Skeletal muscle tissue (tissue), 4 donors: ENCODE data around the gene ITPKC. TPM values are rescaled to one million over a fixed set of nuclear protein-coding genes. Genes with fewer than 3 reads are reported as not detected.

ENCODE experiments used
- H3K27ac ChIP-seq: one replicate; pipeline ENCODE4 v1.7.0; 2013; ENCODE audit warnings: mild to moderate bottlenecking, low read depth, low read length, inconsistent platforms
- H3K27me3 ChIP-seq, 3 donors: one replicate each; pipeline ENCODE4 v1.7.0; 2013; ENCODE audit warnings: low read length in 3 of 3; ENCODE audit not compliant: control insufficient read depth in 3 of 3, insufficient read depth in 3 of 3
- H3K36me3 ChIP-seq, 3 donors: one replicate each; pipeline ENCODE4 v1.7.0; 2013; ENCODE audit warnings: low read length in 3 of 3; ENCODE audit not compliant: control insufficient read depth in 3 of 3, insufficient read depth in 3 of 3
- H3K4me1 ChIP-seq, 3 donors: one replicate each; pipeline ENCODE4 v1.7.0; 2013; ENCODE audit warnings: low read length in 3 of 3, mild to moderate bottlenecking in 3 of 3; ENCODE audit not compliant: control insufficient read depth in 3 of 3, insufficient read depth in 3 of 3
- H3K4me3 ChIP-seq, 3 donors: one replicate each; pipeline ENCODE4 v1.7.0; 2013; ENCODE audit warnings: low read length in 3 of 3
- H3K9ac ChIP-seq, 3 donors: one replicate each; pipeline ENCODE4 v1.7.0; 2013; ENCODE audit warnings: low read length in 3 of 3, mild to moderate bottlenecking in 3 of 3, moderate library complexity in 2 of 3, low read depth in 1 of 3
- H3K9me3 ChIP-seq, 3 donors: one replicate each; pipeline ENCODE4 v1.7.0; 2013; ENCODE audit warnings: low read length in 3 of 3; ENCODE audit not compliant: control insufficient read depth in 3 of 3
- total RNA-seq: library from RNA; depleted of rRNA; stranded (reverse); fragments of >200 nt; gene quantifications from one replicate; pipeline ENCODE4 v1.2.3, GENCODE V29; 2014
- donor health status: Osteomylitis.

Gene ITPKC
- total RNA-seq, 1 donor from 2014 or later, result 6.8 TPM

- Histone ChIP-seq H3K9ac (peak overlapping the region in 1 of 3 donors; percentile 76), H3K27ac (peak overlapping the region; percentile 96), H3K36me3 (peaks cover 4 to 18% (median 16%) of the 10 kb centered on the region in 3 donors), H3K4me3 (peak overlapping the region in 1 of 3 donors; percentile 76), H3K27me3 (no peaks in the 10 kb centered on the region), H3K4me1 (peaks cover 36 to 40% (median 36%) of the 10 kb centered on the region in 3 donors), H3K9me3 (no peaks in the 10 kb centered on the region)
These were observed 3.0 kb upstream of the ITPKC start for GRCh38 chr19:40713939-40714338.

- H3K27ac ChIP-seq, result peak overlapping the region; percentile 96
- peaks cover 3 to 16% (median 10%) of the 10 kb centered on the region in 3 donors for H3K36me3 ChIP-seq
- H3K9ac ChIP-seq, result peak overlapping the region; percentile 94 to 99 (median 94)
- no peaks in the 10 kb centered on the region for H3K27me3 ChIP-seq
- H3K4me1 ChIP-seq, result peaks cover 41 to 47% (median 43%) of the 10 kb centered on the region in 3 donors
- no peaks in the 10 kb centered on the region for H3K9me3 ChIP-seq
- peak overlapping the region; percentile 76 to 96 (median 91) for H3K4me3 ChIP-seq
These were observed 2.2 kb upstream of the ITPKC start for GRCh38 chr19:40714441-40715299.

DNA sequence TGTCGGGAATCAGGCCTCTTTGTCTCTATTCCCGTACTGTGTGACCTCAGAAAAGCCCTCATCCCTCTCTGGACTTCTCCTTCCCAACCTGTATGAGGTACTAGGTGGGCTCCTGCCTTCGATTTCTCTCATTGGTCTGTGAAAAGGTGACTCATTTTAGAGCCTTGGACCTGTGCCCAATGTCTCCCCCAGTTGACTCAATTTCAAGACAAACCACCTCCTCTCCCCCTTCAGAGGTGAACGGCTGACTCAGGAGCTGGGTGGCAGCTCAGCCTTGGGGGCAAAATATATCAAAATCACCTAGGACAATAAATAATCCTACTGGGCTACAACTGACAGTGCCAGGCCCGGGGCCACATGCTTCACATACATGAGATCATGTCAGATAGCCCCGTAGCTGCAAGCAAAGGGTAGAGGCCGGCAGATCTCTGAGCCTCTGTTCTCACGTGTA is 856 bp upstream of the ITPKC start:
- peaks cover 44 to 59% (median 55%) of the 10 kb centered on the region in 3 donors for H3K4me1 ChIP-seq
- H3K27me3 ChIP-seq, result no peaks in the 10 kb centered on the region
- no peaks in the 10 kb centered on the region for H3K9me3 ChIP-seq
- H3K36me3 ChIP-seq, result peaks cover 0 to 7% (median 6%) of the 10 kb centered on the region in 3 donors
- H3K9ac ChIP-seq, result peak overlapping the region; percentile 94 to 99 (median 94)
- H3K27ac ChIP-seq, result peak overlapping the region; percentile 96
- peak overlapping the region; percentile 76 to 96 (median 91) for H3K4me3 ChIP-seq

- Histone ChIP-seq H3K27ac (peak overlapping the region; percentile 96), H3K9me3 (no peaks in the 10 kb centered on the region), H3K27me3 (no peaks in the 10 kb centered on the region), H3K4me1 (peaks cover 46 to 61% (median 57%) of the 10 kb centered on the region in 3 donors), H3K4me3 (peak overlapping the region; percentile 76 to 96 (median 91)), H3K9ac (peak overlapping the region; percentile 94 to 99 (median 94)), H3K36me3 (peaks cover 0 to 4% (median 4%) of the 10 kb centered on the region in 3 donors)
These were observed 490 bp downstream of the ITPKC start for GRCh38 chr19:40717325-40717879.

DNA sequence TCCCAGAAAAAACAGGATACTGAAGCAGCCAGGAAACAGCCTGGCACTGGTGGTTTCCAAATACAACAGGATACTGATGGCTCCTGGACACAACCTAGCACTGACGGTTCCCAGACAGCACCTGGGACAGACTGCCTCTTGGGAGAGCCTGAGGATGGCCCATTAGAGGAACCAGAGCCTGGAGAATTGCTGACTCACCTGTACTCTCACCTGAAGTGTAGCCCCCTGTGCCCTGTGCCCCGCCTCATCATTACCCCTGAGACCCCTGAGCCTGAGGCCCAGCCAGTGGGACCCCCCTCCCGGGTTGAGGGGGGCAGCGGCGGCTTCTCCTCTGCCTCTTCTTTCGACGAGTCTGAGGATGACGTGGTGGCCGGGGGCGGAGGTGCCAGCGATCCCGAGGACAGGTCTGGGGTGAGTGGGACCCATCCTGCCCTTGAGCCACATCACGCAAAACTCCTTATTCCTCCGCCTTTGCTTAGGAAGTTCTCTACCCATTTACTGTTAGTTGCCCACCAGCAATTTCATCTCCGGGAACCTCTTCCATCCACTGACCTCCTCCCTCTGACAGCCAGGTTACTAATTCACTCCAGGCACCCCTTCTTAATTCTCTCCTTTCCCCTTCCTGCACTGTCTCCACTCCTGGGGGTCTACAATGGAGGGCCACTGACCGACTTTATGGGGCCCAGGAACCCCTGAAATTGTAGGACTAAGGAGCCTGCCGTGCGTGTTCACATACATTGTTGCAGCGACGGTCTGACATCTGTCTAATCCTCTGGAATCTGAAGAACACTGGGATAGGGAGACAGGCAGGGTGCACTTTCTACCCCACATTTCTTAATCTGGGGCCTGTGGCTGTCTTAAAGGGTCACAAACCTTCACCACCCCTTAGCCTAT is 1.2 kb downstream of the ITPKC start:
- peak overlapping the region; percentile 94 to 99 (median 94) for H3K9ac ChIP-seq
- H3K27me3 ChIP-seq, result no peaks in the 10 kb centered on the region
- H3K27ac ChIP-seq, result peak overlapping the region; percentile 96
- H3K9me3 ChIP-seq, result no peaks in the 10 kb centered on the region
- H3K4me3 ChIP-seq, result peak overlapping the region; percentile 76 to 96 (median 91)
- H3K4me1 ChIP-seq, result peaks cover 47 to 61% (median 57%) of the 10 kb centered on the region in 3 donors
- H3K36me3 ChIP-seq, result no peaks in the 10 kb centered on the region

GRCh38 chr19:40718774-40719391 is 2.0 kb downstream of the ITPKC start:
- H3K36me3 ChIP-seq, result peaks cover 0 to 3% (median 0%) of the 10 kb centered on the region in 3 donors
- H3K27ac ChIP-seq, result peak overlapping the region; percentile 96
- H3K9ac ChIP-seq, result peak overlapping the region; percentile 94 to 99 (median 94)
- no peaks in the 10 kb centered on the region for H3K9me3 ChIP-seq
- H3K4me3 ChIP-seq, result peak overlapping the region; percentile 76 to 96 (median 91)
- peaks cover 47 to 61% (median 57%) of the 10 kb centered on the region in 3 donors for H3K4me1 ChIP-seq
- H3K27me3 ChIP-seq, result no peaks in the 10 kb centered on the region

DNA sequence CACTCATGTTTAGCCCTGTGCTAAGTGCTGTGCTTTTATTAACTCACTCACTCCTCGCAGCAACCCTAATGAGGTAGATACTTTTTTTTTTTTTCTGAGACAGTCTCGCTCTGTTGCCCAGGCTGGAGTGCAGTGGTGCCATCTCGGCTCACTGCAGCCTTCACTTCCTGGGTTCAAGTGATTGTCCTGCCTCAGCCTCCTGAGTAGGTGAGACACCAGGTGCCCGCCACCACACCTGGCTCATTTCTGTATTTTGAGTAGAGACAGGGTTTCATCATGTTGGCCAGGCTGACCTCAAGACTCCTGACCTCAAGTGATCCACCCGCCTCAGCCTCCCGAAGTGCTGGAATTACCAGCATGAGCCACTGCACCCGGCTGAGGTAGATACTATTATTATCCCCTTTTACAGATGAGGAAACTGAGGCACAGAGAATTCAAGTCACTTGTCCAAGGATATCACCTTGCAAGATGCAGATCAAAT is 2.5 kb downstream of the ITPKC start:
- Histone ChIP-seq H3K9me3 (no peaks in the 10 kb centered on the region), H3K36me3 (peaks cover 0 to 7% (median 0%) of the 10 kb centered on the region in 3 donors), H3K4me1 (peaks cover 44 to 58% (median 57%) of the 10 kb centered on the region in 3 donors), H3K27ac (peak overlapping the region; percentile 96), H3K4me3 (peak overlapping the region; percentile 76 to 96 (median 91)), H3K27me3 (no peaks in the 10 kb centered on the region), H3K9ac (peak overlapping the region; percentile 94 to 99 (median 94))

GRCh38 chr19:40721140-40721486 is 4.2 kb downstream of the ITPKC start:
- Histone ChIP-seq H3K9me3 (no peaks in the 10 kb centered on the region), H3K4me1 (peaks cover 30 to 44% (median 42%) of the 10 kb centered on the region in 3 donors), H3K36me3 (peaks cover 7 to 15% (median 8%) of the 10 kb centered on the region in 3 donors), H3K4me3 (peak overlapping the region in 1 of 3 donors; percentile 59), H3K27ac (peak overlapping the region; percentile 96), H3K9ac (no peak overlapping the region), H3K27me3 (no peaks in the 10 kb centered on the region)
